ENCODE measurements around the gene SERPINI1.
A peak's percentile ranks its signal among the peaks of the same experiment; 100 is the strongest.

Gene SERPINI1

GRCh38 chr3:167735233-167736138 lies at the start of gene SERPINI1:
TSS of gene SERPINI1 (plus strand) at chr3:167735721. CDS start at chr3:167789129, 53,408 bp downstream.
- DNase-seq (ENCODE audit: low read depth in 3 of 3), result peak in 2 of 3 experiments; percentile 50 to 54

DNA sequence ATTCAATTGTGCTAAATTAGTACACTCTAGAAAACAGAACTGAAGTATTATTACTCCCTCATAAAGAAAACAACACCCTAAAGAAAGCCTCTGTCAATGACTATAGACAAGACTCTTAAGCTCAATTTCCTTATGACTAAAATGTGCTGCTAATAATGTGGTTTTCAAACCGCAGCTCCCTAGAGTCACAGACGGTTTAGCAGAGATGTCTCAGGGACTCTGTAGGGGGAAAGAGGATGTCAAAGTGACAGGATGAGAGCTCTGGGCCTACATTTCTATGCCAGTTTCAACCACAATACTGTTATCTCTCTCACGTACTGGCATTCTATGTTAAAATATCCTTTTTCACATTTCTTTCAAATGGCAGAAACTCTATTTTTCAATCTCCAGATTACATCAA lies 44.2 kb upstream of the SERPINI1 start:
- no peak for DNase-seq (ENCODE audit: low read depth in 3 of 3)

- no peak for DNase-seq (ENCODE audit: low read depth in 3 of 3)
Observed at GRCh38 chr3:167694121-167694520, 41.4 kb upstream of the SERPINI1 start.

DNA sequence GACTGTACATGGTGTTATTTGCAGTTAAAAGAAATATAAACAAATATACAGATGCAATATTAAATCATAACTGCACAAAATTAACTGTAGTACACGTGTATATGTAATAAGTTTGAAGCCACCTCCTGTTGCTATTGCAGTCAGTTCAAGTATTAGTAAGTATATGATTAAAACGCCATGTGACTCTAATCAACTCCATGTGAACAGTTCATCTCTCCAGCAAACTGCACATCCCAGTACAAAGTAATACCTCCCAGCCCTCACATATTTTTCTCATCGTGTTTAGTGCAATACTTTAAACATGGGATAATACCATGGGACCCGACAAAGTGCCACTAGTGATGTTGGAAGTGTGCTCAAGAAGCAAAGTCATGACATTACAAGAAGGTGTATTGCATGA lies 35.5 kb upstream of the SERPINI1 start:
- no peak for DNase-seq (ENCODE audit: low read depth in 3 of 3)

GRCh38 chr3:167700926-167701325 lies 34.6 kb upstream of the SERPINI1 start:
- no peak for DNase-seq (ENCODE audit: low read depth in 3 of 3)

- no peak for DNase-seq (ENCODE audit: low read depth in 3 of 3)
Observed at GRCh38 chr3:167705840-167706239, 29.7 kb upstream of the SERPINI1 start.

- no peak for DNase-seq (ENCODE audit: low read depth in 3 of 3)
Observed at GRCh38 chr3:167709690-167710089, 25.8 kb upstream of the SERPINI1 start.

- no peak for DNase-seq (ENCODE audit: low read depth in 3 of 3)
Observed at GRCh38 chr3:167710552-167710951, 25.0 kb upstream of the SERPINI1 start.

GRCh38 chr3:167711439-167711838 lies 24.1 kb upstream of the SERPINI1 start:
- DNase-seq (ENCODE audit: low read depth in 3 of 3), result no peak

DNA sequence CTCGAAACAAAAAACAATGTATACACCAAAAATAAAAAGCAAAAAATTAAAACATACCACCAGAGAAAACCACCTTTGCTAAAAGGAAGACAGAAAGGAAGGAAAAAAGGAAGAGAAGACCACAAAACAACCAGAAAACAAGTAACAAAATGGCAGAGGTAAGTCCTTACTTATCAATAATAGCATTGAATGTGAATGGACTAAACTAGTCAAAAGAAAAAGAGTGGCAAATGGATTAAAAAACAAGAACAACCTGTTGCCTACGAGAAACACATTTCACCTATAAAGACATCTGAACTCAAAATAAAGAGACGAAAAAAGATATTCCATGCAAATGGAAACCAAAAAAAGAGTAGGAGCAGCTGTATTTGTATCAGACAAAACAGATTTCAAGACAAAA lies 23.1 kb upstream of the SERPINI1 start:
- DNase-seq (ENCODE audit: low read depth in 3 of 3), result no peak

DNA sequence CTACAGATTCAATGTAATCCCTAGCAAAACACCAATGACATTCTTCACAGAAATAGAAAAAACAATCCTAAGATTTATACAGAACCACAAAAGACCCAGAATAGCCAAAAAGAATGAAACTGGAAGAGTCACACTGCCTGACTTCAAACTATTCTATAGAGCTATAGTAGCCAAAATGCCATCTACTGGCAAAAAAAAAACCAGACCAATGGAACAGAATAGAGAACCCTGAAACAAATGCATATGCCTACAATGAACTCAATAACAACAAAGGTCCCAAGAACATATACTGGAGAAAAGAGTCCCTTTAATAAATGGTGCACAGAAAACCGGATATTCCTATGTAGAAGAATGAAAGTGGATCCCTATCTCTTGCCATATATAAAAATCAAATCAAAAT lies 20.6 kb upstream of the SERPINI1 start:
- no peak for DNase-seq (ENCODE audit: low read depth in 3 of 3)

DNA sequence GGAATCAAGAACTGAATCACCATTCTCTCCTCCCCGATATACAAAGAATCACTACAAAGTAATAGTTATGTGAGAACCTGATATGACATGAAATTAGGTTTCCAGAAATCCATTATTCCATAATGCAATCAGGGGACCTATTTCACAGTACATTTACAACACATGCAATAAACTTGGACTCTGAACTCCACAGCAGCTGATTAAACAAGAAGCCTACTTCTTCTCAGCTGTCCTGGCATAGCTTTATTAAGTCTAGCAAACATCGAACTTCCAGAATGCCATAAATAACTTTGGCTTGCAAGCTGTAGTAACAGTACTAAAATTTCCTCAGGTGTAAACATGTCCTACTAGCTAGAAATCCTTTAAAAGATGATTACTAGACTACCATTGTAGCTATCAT lies 18.6 kb upstream of the SERPINI1 start:
- DNase-seq (ENCODE audit: low read depth in 3 of 3), result no peak

DNA sequence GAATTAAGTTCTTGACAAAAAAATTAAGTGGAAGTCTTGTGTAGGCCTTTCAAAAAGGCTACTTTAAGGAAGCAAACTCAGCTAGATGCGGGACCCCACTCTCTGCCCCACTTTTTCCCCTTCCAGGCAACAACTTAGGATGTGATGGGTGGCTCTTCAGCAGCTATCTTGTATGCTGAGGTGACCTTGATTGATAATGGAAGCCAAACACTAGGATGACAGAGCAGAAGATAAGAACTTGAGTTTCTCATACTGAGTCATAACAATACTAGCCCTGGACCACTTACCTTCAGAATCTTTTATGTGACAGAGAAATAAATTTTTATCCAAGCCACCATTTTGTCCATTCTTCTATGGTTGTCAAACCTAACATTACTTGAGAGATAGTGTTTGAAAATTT lies 16.9 kb upstream of the SERPINI1 start:
- DNase-seq (ENCODE audit: low read depth in 3 of 3), result no peak

DNA sequence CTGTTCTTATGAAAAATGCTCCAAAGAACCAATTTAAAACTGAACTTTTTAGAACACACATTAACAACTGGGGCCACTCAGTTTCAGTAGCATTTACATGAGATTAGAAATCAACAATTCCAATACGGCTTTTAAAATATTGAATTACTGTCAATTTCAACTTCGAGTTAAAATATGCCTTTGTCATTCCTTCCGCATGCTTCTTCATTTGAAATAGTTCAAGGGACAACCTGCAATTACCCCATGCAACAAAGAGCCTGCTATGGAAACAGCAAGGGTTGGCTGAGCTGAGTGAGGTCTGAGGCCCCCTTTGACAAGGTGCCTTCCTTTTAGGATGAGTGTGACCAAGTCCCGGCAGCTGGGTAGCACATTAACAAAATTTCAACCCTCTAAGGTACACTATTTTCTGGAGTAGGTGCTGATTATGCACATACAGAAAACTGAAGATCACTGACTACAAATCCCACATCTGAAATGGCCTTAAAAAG lies 12.5 kb upstream of the SERPINI1 start:
- DNase-seq (ENCODE audit: low read depth in 3 of 3), result no peak

DNA sequence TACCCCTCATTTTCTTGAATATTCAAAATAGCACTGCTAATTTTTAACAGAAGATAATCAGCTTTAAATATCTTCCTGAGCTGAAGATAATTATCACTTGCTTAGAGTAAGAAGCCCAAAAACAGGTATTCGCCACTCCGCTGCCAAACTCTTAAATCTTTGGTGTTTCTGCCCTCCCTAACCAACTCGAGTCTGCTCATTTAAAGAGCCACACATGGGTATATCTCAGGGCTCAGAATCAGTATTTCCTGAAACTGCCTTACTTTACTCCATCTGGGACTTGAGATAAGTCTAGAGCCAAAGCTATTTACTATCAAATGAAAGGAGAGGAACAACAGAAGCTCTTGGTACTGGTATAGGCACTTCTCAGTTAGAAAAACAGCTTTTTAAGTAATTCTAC lies 11.6 kb upstream of the SERPINI1 start:
- DNase-seq (ENCODE audit: low read depth in 3 of 3), result no peak

- no peak for DNase-seq (ENCODE audit: low read depth in 3 of 3)
Observed at GRCh38 chr3:167728176-167728575, 7.3 kb upstream of the SERPINI1 start.

GRCh38 chr3:167728632-167729323 lies 6.7 kb upstream of the SERPINI1 start:
- DNase-seq (ENCODE audit: low read depth in 3 of 3), result no peak

- DNase-seq (ENCODE audit: low read depth in 3 of 3), result no peak
Observed at GRCh38 chr3:167729591-167729990, 5.9 kb upstream of the SERPINI1 start.

- no peak for DNase-seq (ENCODE audit: low read depth in 3 of 3)
Observed at GRCh38 chr3:167731393-167731792, 4.1 kb upstream of the SERPINI1 start.

DNA sequence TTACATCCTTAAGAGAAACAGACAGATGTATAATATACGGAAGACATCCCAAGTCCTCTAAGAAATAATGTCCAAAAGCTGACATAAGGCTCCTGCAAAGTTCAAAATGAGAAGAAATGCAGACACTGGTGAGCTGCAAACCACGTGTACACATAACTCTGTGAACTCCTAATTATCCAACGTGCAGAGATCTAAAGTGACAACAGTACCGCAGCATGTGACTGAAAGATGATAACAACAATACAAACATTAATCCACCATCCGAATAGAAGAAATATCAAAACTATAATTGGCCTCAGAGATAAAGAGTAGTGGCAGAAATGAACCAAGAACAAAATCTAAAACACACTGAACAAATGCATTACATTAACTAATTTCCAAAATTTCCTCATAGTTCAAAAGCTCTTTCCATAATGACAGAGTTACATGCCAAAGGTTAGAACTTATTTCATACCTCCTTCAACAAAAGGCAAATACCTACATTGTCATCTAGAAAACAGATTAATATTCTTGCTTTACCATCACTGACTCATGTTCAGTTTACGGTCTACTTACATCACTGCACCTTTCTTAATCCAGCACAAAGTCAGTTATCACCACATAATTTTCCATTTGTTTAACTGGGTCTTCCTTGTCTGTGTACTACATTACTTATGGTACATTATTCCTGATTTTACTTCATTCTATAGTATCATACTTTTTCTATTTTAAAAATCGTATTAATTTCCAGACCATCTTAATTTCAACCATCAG lies 3.0 kb upstream of the SERPINI1 start:
- DNase-seq (ENCODE audit: low read depth in 3 of 3), result no peak

- no peak for DNase-seq (ENCODE audit: low read depth in 3 of 3)
Observed at GRCh38 chr3:167733961-167734497, 1.5 kb upstream of the SERPINI1 start.
